GM19328 (cell line): Measurements from ENCODE around the gene ACAA2.

Source experiments
- ATAC-seq: cut with Tn5 transposase; IDR thresholded peaks from one replicate; pipeline ENCODE4 v1.9.1; 2021; ENCODE audit warnings: mild to moderate bottlenecking, moderate library complexity; ENCODE audit not compliant: unreplicated experiment

ACAA2 gene

GRCh38 chr18:49744376-49745008, 68.8 kb downstream of the ACAA2 start:
- no peak for ATAC-seq

DNA sequence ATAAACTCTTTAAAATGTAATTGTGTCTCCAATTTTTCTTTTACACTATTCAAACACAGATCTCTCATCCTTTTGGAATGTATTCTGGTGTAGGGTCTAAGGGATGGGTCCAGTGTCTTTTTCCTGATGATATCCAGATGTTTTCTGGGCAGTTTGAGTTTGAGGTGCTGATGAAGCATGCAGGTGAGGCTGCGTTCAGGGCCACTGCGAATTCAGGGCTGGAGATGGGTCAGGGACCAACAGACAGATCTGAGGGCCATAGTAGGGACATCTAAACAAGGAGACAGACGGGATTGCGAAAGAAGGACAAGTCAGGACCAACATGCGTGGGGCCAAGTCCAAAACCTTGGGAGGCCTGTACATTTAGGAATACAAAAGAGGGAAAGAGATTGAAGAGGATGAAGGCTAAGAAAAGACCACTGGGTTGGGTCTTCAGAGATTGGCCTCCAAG, 70.2 kb downstream of the ACAA2 start:
- ATAC-seq, result no peak

- ATAC-seq, result no peak
Measured at GRCh38 chr18:49742316-49743116, 70.8 kb downstream of the ACAA2 start.

DNA sequence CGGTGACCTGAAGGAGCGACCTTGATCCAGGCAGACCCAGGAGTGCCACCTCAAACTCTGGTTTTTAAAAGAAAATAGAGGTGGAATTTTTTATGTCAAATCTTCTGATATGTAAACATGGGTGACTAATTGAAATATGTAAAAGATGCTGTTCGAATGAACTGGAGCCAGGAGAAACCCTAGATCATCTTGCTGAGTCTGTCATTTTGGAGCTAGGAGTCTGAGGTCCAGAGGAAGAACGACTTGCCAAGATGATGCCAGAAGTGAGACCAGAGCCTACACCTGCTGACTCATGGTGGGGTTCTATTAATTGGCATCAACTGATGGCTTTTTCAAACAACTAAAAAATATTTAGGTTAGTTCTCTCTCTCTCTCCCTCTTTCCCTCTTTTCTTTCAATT, 74.1 kb downstream of the ACAA2 start:
- no peak for ATAC-seq

DNA sequence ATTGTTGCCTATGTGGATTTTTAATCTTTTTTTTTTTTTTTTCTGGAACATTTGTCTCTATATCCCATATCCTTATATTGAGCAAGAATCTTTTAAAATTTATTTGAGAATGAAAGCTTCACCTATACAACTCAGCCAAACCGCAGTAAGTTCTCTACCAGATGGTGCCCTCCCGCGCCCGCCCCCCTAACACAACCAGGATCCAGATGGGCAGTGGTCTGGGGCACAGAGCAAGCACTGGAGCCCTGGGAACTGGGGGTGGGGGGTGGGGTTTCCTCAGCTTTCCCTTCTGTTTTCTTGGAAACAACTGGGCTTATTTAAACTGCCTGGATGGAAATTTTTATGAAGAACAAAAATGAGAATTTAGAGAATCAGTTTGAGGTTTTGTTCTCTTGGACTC, 74.6 kb downstream of the ACAA2 start:
- no peak for ATAC-seq

- ATAC-seq, result no peak
Measured at GRCh38 chr18:49734836-49735235, 78.5 kb downstream of the ACAA2 start.

DNA sequence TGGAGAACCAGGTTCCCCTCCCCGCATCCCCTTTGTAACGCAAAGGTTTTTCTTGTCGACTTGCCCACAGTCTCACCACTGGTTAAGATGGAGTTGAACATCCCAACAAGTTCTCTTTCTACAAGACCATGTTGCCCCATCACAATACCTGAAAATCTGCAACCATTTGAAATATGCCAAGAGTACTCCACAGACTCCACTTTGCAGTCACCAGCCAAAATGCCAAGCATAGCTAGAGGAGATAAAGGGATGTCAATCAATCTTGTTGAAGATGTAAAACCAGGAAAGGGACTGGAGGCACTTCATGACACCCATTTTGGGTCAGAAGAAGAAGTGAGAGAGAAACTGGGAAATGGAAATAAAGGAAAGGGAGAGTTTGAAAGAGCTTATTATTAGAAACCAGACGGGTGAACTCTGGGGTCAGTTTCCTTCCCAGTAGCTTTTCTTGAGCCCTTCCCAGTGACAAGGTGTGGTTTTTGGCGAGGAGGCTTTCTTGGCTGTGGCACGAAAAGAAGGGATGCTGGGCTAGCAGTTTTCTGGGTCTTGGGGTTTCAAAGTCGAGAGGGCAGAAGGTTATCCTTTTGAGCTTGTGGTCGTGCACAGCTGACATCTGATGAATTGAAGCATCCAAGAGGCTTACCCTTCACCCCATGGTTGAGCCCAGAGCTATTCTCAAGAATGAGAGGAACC, 79.3 kb downstream of the ACAA2 start:
- no peak for ATAC-seq

DNA sequence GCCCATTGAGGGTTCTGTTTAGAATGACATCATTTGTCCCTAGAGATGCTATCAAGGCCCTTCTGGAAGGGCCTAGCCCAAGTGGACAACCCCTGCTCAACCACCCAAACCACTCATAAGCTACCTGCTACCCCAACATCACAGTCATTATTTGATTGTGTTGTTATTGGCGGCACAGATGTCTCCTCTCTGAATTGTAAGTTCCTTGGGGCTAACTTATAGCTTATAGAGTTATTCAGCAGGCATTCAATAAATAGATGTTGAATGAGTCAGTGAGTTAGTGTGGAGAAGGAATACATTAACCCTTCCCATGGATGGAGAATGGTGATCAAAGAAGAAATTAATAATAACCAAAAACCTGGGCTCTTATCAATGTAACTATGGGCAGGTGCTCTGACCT, 80.0 kb downstream of the ACAA2 start:
- no peak for ATAC-seq
